ENCODE measurements around the gene MAP2K3. TPM values are rescaled to one million over a fixed set of nuclear protein-coding genes. Genes with fewer than 3 reads are reported as not detected.

Gene MAP2K3
- total and polyA plus RNA-seq, 10 of the 15 experiments (the other 5 are each of a cell fraction or from before 2014, with no cell fraction given), result 0.71 to 39.4 (median 18.6) TPM

DNA sequence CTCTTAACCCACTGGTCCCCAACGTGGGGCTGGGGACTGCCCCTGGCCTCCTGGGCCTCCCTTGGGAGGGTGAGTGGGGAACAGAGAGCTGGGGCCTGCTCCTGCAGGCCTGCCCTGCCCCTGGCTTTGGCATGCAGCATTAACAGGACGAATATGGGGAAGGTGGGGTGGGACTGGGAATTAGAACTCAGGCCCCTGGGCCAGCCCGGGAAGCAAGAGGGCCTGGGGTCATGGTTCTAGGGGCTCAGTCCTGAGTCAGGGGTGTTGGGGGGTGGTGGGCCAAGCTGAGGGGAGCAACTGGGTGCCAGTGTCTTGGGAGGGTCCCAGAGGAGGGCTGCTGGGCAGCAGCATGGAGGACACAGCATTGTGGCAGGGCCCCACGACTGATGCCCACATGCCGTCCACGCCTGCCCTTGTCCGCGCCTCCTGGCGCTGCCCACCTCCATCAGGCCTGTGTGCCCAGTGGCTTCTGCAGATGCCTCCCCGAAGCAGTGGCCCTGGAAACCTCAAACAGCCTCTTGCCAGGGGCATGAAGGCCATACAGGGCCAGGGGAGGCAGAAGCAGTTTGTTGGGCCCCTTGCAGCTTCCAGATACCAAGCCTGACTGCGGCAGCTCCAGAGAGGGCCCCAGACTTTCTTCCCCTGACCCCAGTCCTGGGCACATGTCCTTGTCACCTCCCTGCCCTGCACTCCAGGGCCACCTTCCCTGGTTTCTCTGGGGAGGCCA, 4.8 kb downstream of the MAP2K3 start (continued):
- TF ChIP-seq, protein P1, sequence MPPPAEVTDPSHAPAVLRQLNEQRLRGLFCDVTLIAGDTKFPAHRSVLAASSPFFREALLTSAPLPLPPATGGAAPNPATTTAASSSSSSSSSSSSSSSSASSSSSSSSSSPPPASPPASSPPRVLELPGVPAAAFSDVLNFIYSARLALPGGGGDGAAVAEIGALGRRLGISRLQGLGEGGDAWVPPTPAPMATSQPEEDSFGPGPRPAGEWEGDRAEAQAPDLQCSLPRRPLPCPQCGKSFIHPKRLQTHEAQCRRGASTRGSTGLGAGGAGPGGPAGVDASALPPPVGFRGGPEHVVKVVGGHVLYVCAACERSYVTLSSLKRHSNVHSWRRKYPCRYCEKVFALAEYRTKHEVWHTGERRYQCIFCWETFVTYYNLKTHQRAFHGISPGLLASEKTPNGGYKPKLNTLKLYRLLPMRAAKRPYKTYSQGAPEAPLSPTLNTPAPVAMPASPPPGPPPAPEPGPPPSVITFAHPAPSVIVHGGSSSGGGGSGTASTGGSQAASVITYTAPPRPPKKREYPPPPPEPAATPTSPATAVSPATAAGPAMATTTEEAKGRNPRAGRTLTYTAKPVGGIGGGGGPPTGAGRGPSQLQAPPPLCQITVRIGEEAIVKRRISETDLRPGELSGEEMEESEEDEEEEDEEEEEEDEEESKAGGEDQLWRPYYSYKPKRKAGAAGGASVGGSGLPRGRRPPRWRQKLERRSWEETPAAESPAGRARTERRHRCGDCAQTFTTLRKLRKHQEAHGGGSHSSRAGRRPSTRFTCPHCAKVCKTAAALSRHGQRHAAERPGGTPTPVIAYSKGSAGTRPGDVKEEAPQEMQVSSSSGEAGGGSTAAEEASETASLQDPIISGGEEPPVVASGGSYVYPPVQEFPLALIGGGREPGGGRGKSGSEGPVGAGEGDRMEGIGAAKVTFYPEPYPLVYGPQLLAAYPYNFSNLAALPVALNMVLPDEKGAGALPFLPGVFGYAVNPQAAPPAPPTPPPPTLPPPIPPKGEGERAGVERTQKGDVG (CRISPR knock-in tag; IDR thresholded peaks at IDR 0.05), result no peak
- no peak for TF ChIP-seq PAX8 (IDR thresholded peaks at IDR 0.05)
- no peak for TF ChIP-seq ZNF24 (IDR thresholded peaks at IDR 0.05)
- no peak for TF ChIP-seq EP300 (IDR thresholded peaks at IDR 0.05; ENCODE audit: borderline replicate concordance in 1 of 2, control insufficient read depth in 1 of 2, low read depth in 2 of 2, low read length in 2 of 2)
- TF ChIP-seq RCOR1 (conservative IDR thresholded peaks at IDR 0.05; ENCODE audit: low read depth, low read length), result no peak
- no peak for TF ChIP-seq RAD51 (IDR thresholded peaks at IDR 0.05)

DNA sequence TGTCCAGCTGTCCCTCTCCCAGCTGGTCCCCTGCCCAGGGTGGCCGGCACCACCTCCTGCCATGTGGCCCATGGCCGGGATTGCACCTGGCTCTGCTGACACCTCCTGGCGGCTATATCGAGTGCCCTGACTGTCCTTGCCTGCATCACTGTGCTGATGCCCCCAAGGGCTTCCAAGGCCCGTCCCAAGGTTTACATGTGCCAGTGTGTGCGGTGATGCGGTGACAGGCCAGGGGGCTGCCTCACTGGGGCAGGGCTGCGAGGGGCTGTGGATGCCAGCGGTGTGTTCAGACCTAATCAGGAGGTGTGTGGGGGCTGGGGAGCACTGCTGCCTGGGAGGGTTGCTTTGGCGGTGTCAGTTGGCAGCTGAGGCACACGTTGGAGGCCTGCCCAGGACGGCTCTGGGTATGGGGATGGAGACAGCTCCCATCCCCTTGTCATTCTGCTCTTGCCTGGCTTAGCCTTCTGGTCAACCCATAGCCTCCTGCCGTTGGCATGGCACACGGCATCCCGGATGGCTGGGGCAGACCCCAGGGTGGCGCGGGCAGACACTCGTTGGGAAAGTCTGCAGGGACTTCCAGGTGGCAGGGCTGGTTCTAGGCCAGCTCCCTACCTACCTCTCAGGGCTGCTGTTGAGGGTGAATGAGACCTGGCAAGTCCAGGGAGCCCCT, 5.5 kb downstream of the MAP2K3 start:
- Histone ChIP-seq H3K36me3 (ENCODE audit: control insufficient read depth in 2 of 2, insufficient read depth in 2 of 2, low read length in 1 of 2) (peaks cover 0 to 7% of the 10 kb centered on the region in 2 experiments; a peak in 2 of 4 replicates), H3K4me2 (ENCODE audit: control insufficient read depth, insufficient read depth) (no peak overlapping the region), H3K4me3 (no peak overlapping the region), H3K79me2 (ENCODE audit: control insufficient read depth, insufficient read depth, low read length) (peaks cover 51% of the 10 kb centered on the region), H3K27me3 (replicated peaks in 1 of 2; ENCODE audit: control insufficient read depth in 2 of 2, insufficient read depth in 2 of 2, low read length in 1 of 2) (no peaks in the 10 kb centered on the region), H2AFZ (ENCODE audit: control insufficient read depth, low read depth, low read length) (no peak overlapping the region), H4K20me1 (ENCODE audit: control insufficient read depth, insufficient read depth) (peaks cover 4% of the 10 kb centered on the region; the same call in 1 of the 2 replicates), H3K9me3 (replicated peaks; ENCODE audit: control insufficient read depth, insufficient read depth, low read length) (no peaks in the 10 kb centered on the region; the same call in 2 of the 3 replicates), H3K27ac (ENCODE audit: control insufficient read depth, insufficient read depth) (no peak overlapping the region), H3K4me1 (ENCODE audit: control insufficient read depth, insufficient read depth, low read length) (peaks cover 27% of the 10 kb centered on the region), H3K9ac (ENCODE audit: control insufficient read depth, insufficient read depth, low read length) (no peak overlapping the region)
- no peak for ATAC-seq
- ChIA-PET CTCF (interaction anchor here (0.7 to 5.7 kb wide), 2 partner anchors 162 to 222 kb away, joined by 3 to 38 read pairs; partner anchors contain the start of gene DHRS7B), RAD21 (ENCODE audit: unreplicated experiment) (interaction anchor here (0.9 kb wide), 1 partner anchor 10 kb away, joined by 3 read pairs; no protein-coding TSS in a partner anchor), SMC1A (ENCODE audit: uncharacterized antibody, unreplicated experiment) (interaction anchor here (1.5 kb wide), 1 partner anchor 13 kb away, joined by 5 read pairs; no protein-coding TSS in a partner anchor), POLR2A (interaction anchor here (1.2 kb wide), 1 partner anchor 14 kb away, joined by 3 read pairs; no protein-coding TSS in a partner anchor)
- no peak for DNase-seq (ENCODE audit: low read depth, low spot score)
- intact Hi-C loops (cut with micrococcal nuclease; ENCODE audit: unreplicated experiment), result loop anchor here (5.0 kb wide), 3 partner anchors 78 to 248 kb away; partner anchors contain the start of genes DHRS7B, TMEM11 and USP22
- in situ Hi-C loops (cut with MboI), result loop anchor here (10.0 kb wide), 2 partner anchors 885 to 1015 kb away; no protein-coding TSS in a partner anchor
- BruUV-seq (replicated peaks), result no TSS peak
- FAIRE-seq, result no peak
- WGBS (ENCODE audit: insufficient coverage, insufficient replicate concordance, low lambda C conversion rate, missing lambda C conversion rate), result 78% methylated on average over 17 of the region's 18 CpGs
- no peak for TF ChIP-seq NFXL1 (IDR thresholded peaks at IDR 0.05; ENCODE audit: borderline replicate concordance)
- TF ChIP-seq, protein P2, sequence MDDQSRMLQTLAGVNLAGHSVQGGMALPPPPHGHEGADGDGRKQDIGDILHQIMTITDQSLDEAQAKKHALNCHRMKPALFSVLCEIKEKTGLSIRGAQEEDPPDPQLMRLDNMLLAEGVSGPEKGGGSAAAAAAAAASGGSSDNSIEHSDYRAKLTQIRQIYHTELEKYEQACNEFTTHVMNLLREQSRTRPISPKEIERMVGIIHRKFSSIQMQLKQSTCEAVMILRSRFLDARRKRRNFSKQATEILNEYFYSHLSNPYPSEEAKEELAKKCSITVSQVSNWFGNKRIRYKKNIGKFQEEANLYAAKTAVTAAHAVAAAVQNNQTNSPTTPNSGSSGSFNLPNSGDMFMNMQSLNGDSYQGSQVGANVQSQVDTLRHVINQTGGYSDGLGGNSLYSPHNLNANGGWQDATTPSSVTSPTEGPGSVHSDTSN (IDR thresholded peaks at IDR 0.05; ENCODE audit: insufficient replicate concordance, low read depth, low read length), result no peak
- no peak for TF ChIP-seq E4F1 (IDR thresholded peaks at IDR 0.05; ENCODE audit: borderline replicate concordance, partially characterized antibody)
- no peak for TF ChIP-seq MEF2B (IDR thresholded peaks at IDR 0.05; ENCODE audit: partially characterized antibody, poor library complexity, severe bottlenecking)
